ENCODE measurements around the gene PSD2.

Gene PSD2

GRCh38 chr5:139884734-139885133 lies 89.1 kb downstream of the PSD2 start:
- Histone ChIP-seq H3K36me3 (replicated peaks; ENCODE audit: low read depth, low read length) (no peaks in the 10 kb centered on the region), H3K9me3 (ENCODE audit: insufficient read depth, low read length) (no peaks in the 10 kb centered on the region), H3K4me1 (ENCODE audit: low read length) (no peaks in the 10 kb centered on the region), H3K4me3 (ENCODE audit: low read length) (no peak overlapping the region), H3K27ac (ENCODE audit: low read length) (no peak overlapping the region), H4K20me1 (ENCODE audit: insufficient read depth, low read length) (no peaks in the 10 kb centered on the region), H3K79me2 (ENCODE audit: low read length) (no peaks in the 10 kb centered on the region), H3K27me3 (ENCODE audit: low read depth, low read length) (no peaks in the 10 kb centered on the region), H2AFZ (ENCODE audit: low read depth, low read length) (no peak overlapping the region), H3K9ac (ENCODE audit: low read length) (no peak overlapping the region), H3K4me2 (ENCODE audit: low read length) (no peak overlapping the region)
- no peak for TF ChIP-seq CTCF (IDR thresholded peaks at IDR 0.05; ENCODE audit: low read depth, low read length)
- no peak for TF ChIP-seq EZH2phosphoT487 (IDR thresholded peaks at IDR 0.05; ENCODE audit: low read depth)

GRCh38 chr5:139885172-139885856 lies 89.7 kb downstream of the PSD2 start:
- no peak overlapping the region for H3K27ac ChIP-seq (ENCODE audit: low read length)
- H3K9ac ChIP-seq (ENCODE audit: low read length): no peak overlapping the region
- no peaks in the 10 kb centered on the region for H3K9me3 ChIP-seq (ENCODE audit: insufficient read depth, low read length)
- H3K4me1 ChIP-seq (ENCODE audit: low read length): no peaks in the 10 kb centered on the region
- H2AFZ ChIP-seq (ENCODE audit: low read depth, low read length): no peak overlapping the region
- H3K79me2 ChIP-seq (ENCODE audit: low read length): no peaks in the 10 kb centered on the region
- no peaks in the 10 kb centered on the region for H4K20me1 ChIP-seq (ENCODE audit: insufficient read depth, low read length)
- no peaks in the 10 kb centered on the region for H3K36me3 ChIP-seq (replicated peaks; ENCODE audit: low read depth, low read length)
- no peak for TF ChIP-seq CTCF (IDR thresholded peaks at IDR 0.05; ENCODE audit: low read depth, low read length)
- no peak for TF ChIP-seq EZH2phosphoT487 (IDR thresholded peaks at IDR 0.05; ENCODE audit: low read depth)
- H3K4me2 ChIP-seq (ENCODE audit: low read length): no peak overlapping the region
- no peak overlapping the region for H3K4me3 ChIP-seq (ENCODE audit: low read length)
- H3K27me3 ChIP-seq (ENCODE audit: low read depth, low read length): no peaks in the 10 kb centered on the region

GRCh38 chr5:139885857-139886208 lies 90.2 kb downstream of the PSD2 start:
- Histone ChIP-seq H3K9me3 (ENCODE audit: insufficient read depth, low read length) (no peaks in the 10 kb centered on the region), H3K79me2 (ENCODE audit: low read length) (no peaks in the 10 kb centered on the region), H3K27ac (ENCODE audit: low read length) (no peak overlapping the region), H4K20me1 (ENCODE audit: insufficient read depth, low read length) (no peaks in the 10 kb centered on the region), H3K4me2 (ENCODE audit: low read length) (no peak overlapping the region), H3K9ac (ENCODE audit: low read length) (no peak overlapping the region), H3K36me3 (replicated peaks; ENCODE audit: low read depth, low read length) (no peaks in the 10 kb centered on the region), H2AFZ (ENCODE audit: low read depth, low read length) (no peak overlapping the region), H3K4me3 (ENCODE audit: low read length) (no peak overlapping the region), H3K4me1 (ENCODE audit: low read length) (no peaks in the 10 kb centered on the region), H3K27me3 (ENCODE audit: low read depth, low read length) (peaks cover under 1% of the 10 kb centered on the region; the same call in 1 of the 2 replicates)
- TF ChIP-seq CTCF (IDR thresholded peaks at IDR 0.05; ENCODE audit: low read depth, low read length) (no peak), EZH2phosphoT487 (IDR thresholded peaks at IDR 0.05; ENCODE audit: low read depth) (no peak)

GRCh38 chr5:139886213-139886612 lies 90.6 kb downstream of the PSD2 start:
- Histone ChIP-seq H3K27me3 (ENCODE audit: low read depth, low read length) (peaks cover 4% of the 10 kb centered on the region; the same call in 1 of the 2 replicates), H3K79me2 (ENCODE audit: low read length) (no peaks in the 10 kb centered on the region), H3K4me2 (ENCODE audit: low read length) (no peak overlapping the region), H3K4me1 (ENCODE audit: low read length) (no peaks in the 10 kb centered on the region), H3K36me3 (replicated peaks; ENCODE audit: low read depth, low read length) (no peaks in the 10 kb centered on the region), H3K27ac (ENCODE audit: low read length) (no peak overlapping the region), H2AFZ (ENCODE audit: low read depth, low read length) (no peak overlapping the region), H3K9ac (ENCODE audit: low read length) (no peak overlapping the region), H3K9me3 (ENCODE audit: insufficient read depth, low read length) (no peaks in the 10 kb centered on the region), H3K4me3 (ENCODE audit: low read length) (no peak overlapping the region), H4K20me1 (ENCODE audit: insufficient read depth, low read length) (no peaks in the 10 kb centered on the region)
- no peak for TF ChIP-seq CTCF (IDR thresholded peaks at IDR 0.05; ENCODE audit: low read depth, low read length)
- TF ChIP-seq EZH2phosphoT487 (IDR thresholded peaks at IDR 0.05; ENCODE audit: low read depth): no peak

All from OCI-LY3 (cell line).